ENCODE data around the gene SPINK1.
A peak's percentile ranks its signal among the peaks of the same experiment; 100 is the strongest.
"Not testable (repeated sequence)": the region's sequence is repeated elsewhere in the genome, so short reads cannot be mapped to it uniquely, and the experiment has no call there.

Gene SPINK1

DNA sequence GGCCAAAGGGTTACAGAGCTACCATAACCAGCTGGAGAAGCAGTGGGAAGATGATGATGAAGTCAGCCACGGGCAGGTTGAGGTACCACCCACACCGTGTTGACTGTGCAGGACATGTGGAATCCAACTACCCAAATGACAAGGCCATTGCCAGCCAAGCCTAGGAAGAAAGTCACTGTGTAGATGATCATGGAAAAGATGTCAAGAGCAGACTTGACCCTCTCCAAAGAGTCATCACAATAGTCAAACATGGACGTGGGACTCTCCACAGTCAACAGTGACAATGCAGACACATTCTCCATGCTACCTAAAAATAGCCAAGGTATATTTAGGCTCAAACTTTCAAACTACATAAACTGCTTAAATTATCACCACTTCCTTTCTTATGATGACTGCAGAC lies 20.9 kb upstream of the SPINK1 start:
- no peak overlapping the region for H3K9ac ChIP-seq (ENCODE audit: low read depth, low read length)
- peaks cover 4% of the 10 kb centered on the region for H3K4me1 ChIP-seq (ENCODE audit: control insufficient read depth, insufficient read depth, low read length)
- H3K9me3 ChIP-seq (ENCODE audit: control insufficient read depth, insufficient read depth, low read length), result no peaks in the 10 kb centered on the region
- no peak overlapping the region for H3K4me3 ChIP-seq (ENCODE audit: low read depth, low read length)
- H3K36me3 ChIP-seq (ENCODE audit: control insufficient read depth, insufficient read depth, low read length), result no peaks in the 10 kb centered on the region
- H3K27me3 ChIP-seq (ENCODE audit: control insufficient read depth, insufficient read depth, low read length), result no peaks in the 10 kb centered on the region

GRCh38 chr5:147851578-147851977 lies 20.1 kb upstream of the SPINK1 start:
- no peak overlapping the region for H3K4me3 ChIP-seq (ENCODE audit: low read depth, low read length)
- peaks cover 4% of the 10 kb centered on the region for H3K4me1 ChIP-seq (ENCODE audit: control insufficient read depth, insufficient read depth, low read length)
- H3K9ac ChIP-seq (ENCODE audit: low read depth, low read length), result no peak overlapping the region
- H3K27me3 ChIP-seq (ENCODE audit: control insufficient read depth, insufficient read depth, low read length), result no peaks in the 10 kb centered on the region
- no peaks in the 10 kb centered on the region for H3K36me3 ChIP-seq (ENCODE audit: control insufficient read depth, insufficient read depth, low read length)
- no peaks in the 10 kb centered on the region for H3K9me3 ChIP-seq (ENCODE audit: control insufficient read depth, insufficient read depth, low read length)

- no peaks in the 10 kb centered on the region for H3K27me3 ChIP-seq (ENCODE audit: control insufficient read depth, insufficient read depth, low read length)
- H3K9ac ChIP-seq (ENCODE audit: low read depth, low read length), result no peak overlapping the region
- no peaks in the 10 kb centered on the region for H3K36me3 ChIP-seq (ENCODE audit: control insufficient read depth, insufficient read depth, low read length)
- no peak overlapping the region for H3K4me3 ChIP-seq (ENCODE audit: low read depth, low read length)
- H3K4me1 ChIP-seq (ENCODE audit: control insufficient read depth, insufficient read depth, low read length), result peaks cover 4% of the 10 kb centered on the region
- no peaks in the 10 kb centered on the region for H3K9me3 ChIP-seq (ENCODE audit: control insufficient read depth, insufficient read depth, low read length)
Measured at GRCh38 chr5:147849226-147849625, 17.8 kb upstream of the SPINK1 start.

- H3K9me3 ChIP-seq (ENCODE audit: control insufficient read depth, insufficient read depth, low read length), result no peaks in the 10 kb centered on the region
Measured at GRCh38 chr5:147845618-147846017, 14.1 kb upstream of the SPINK1 start.

DNA sequence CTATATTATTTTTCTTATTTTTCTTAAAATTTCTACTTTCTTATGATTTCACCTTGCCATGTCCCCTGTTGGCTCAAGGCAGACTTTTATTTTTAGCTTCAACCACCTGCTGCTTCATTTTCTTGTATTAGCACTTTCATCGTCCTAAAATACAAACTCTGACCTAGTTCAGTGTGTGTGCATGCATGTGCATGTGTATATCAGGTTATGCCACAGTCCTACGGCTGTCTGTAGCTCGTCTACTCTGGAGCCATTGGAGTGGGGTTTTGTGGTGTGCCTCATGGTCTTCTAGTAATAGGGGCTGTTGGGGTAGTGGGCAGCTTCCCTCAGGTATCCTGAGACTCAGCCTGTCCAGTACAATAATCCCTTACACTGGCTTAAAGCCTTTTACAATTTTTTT lies 13.4 kb upstream of the SPINK1 start:
- Histone ChIP-seq H3K4me3 (ENCODE audit: low read depth, low read length) (no peak overlapping the region), H3K9me3 (ENCODE audit: control insufficient read depth, insufficient read depth, low read length) (no peaks in the 10 kb centered on the region), H3K36me3 (ENCODE audit: control insufficient read depth, insufficient read depth, low read length) (no peaks in the 10 kb centered on the region), H3K9ac (ENCODE audit: low read depth, low read length) (no peak overlapping the region), H3K27me3 (ENCODE audit: control insufficient read depth, insufficient read depth, low read length) (no peaks in the 10 kb centered on the region), H3K4me1 (ENCODE audit: control insufficient read depth, insufficient read depth, low read length) (peaks cover 3% of the 10 kb centered on the region)

More at GRCh38 chr5:147845618-147846017, 14.1 kb upstream of the SPINK1 start:
- H3K9ac ChIP-seq (ENCODE audit: low read depth, low read length), result no peak overlapping the region
- H3K36me3 ChIP-seq (ENCODE audit: control insufficient read depth, insufficient read depth, low read length), result no peaks in the 10 kb centered on the region
- no peaks in the 10 kb centered on the region for H3K27me3 ChIP-seq (ENCODE audit: control insufficient read depth, insufficient read depth, low read length)
- peaks cover 3% of the 10 kb centered on the region for H3K4me1 ChIP-seq (ENCODE audit: control insufficient read depth, insufficient read depth, low read length)
- H3K4me3 ChIP-seq (ENCODE audit: low read depth, low read length), result no peak overlapping the region

DNA sequence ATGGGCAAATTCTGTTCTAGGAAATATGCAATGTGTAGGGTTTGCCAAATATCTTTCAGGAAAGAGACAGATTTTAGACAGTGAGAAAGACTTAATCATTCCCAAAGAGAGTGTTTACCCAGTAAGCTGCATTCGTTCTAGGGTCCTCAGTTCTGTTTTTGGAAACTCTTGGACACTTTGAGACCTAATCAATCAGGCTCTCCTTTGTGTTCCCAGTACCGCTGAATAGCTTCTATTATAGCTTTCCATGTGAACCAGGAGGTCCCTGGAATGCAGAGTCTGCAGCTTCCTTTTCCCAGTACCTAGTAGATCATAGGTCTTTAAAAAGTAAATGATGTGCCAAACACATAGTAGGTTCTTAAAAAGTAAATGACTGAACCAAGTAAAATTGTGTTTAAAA lies 11.4 kb upstream of the SPINK1 start:
- Histone ChIP-seq H3K9me3 (ENCODE audit: control insufficient read depth, insufficient read depth, low read length) (no peaks in the 10 kb centered on the region), H3K27me3 (ENCODE audit: control insufficient read depth, insufficient read depth, low read length) (no peaks in the 10 kb centered on the region), H3K4me1 (ENCODE audit: control insufficient read depth, insufficient read depth, low read length) (peaks cover 3% of the 10 kb centered on the region), H3K9ac (ENCODE audit: low read depth, low read length) (no peak overlapping the region), H3K4me3 (ENCODE audit: low read depth, low read length) (no peak overlapping the region), H3K36me3 (ENCODE audit: control insufficient read depth, insufficient read depth, low read length) (no peaks in the 10 kb centered on the region)

DNA sequence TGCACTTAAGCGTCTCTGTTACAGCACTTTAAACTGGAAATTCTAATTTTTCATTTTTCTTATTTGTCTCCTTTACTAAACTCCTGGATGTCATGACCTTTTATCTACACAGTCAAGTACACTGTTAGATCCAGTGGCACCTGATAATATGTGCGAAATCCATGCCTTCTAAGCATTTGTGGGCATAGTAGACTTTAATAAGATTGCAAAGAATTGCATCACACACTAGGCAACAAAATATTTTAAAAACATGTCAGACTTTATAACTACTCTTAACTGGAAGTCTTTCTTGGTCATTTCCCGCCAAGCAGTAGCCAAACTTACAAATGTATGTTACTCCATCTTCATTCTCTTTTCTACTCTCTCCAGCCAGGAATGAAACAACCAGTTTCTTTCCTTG lies 5.0 kb upstream of the SPINK1 start:
- no peak overlapping the region for H3K4me3 ChIP-seq (ENCODE audit: low read depth, low read length)
- H3K4me1 ChIP-seq (ENCODE audit: control insufficient read depth, insufficient read depth, low read length), result no peaks in the 10 kb centered on the region
- no peaks in the 10 kb centered on the region for H3K36me3 ChIP-seq (ENCODE audit: control insufficient read depth, insufficient read depth, low read length)
- H3K9ac ChIP-seq (ENCODE audit: low read depth, low read length), result no peak overlapping the region
- H3K9me3 ChIP-seq (ENCODE audit: control insufficient read depth, insufficient read depth, low read length), result no peaks in the 10 kb centered on the region
- no peaks in the 10 kb centered on the region for H3K27me3 ChIP-seq (ENCODE audit: control insufficient read depth, insufficient read depth, low read length)

DNA sequence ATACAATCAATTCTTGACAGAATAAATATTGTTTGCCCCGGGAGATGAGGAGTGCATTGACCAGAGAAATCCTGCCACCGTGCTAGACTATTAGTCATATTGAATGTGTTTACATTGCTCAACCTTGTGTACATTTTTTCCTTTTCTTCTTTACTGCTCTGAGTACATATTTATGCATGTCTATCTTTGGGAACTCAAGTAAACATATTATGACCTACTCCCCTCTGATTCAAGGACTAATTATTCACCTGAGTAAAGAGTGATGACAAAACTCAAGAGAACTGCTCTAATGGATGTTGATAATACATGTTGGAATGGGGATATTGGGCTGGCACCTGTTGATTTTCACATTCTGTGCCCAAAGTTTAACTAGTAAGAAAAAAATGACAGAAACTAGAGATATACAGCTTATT lies 3.9 kb upstream of the SPINK1 start:
- Histone ChIP-seq H3K4me1 (ENCODE audit: control insufficient read depth, insufficient read depth, low read length) (no peaks in the 10 kb centered on the region), H3K36me3 (ENCODE audit: control insufficient read depth, insufficient read depth, low read length) (no peaks in the 10 kb centered on the region), H3K9ac (ENCODE audit: low read depth, low read length) (no peak overlapping the region), H3K27me3 (ENCODE audit: control insufficient read depth, insufficient read depth, low read length) (no peaks in the 10 kb centered on the region), H3K4me3 (ENCODE audit: low read depth, low read length) (no peak overlapping the region), H3K9me3 (ENCODE audit: control insufficient read depth, insufficient read depth, low read length) (no peaks in the 10 kb centered on the region)

- H3K36me3 ChIP-seq (ENCODE audit: control insufficient read depth, insufficient read depth, low read length), result no peaks in the 10 kb centered on the region
- no peak overlapping the region for H3K4me3 ChIP-seq (ENCODE audit: low read depth, low read length)
- H3K27me3 ChIP-seq (ENCODE audit: control insufficient read depth, insufficient read depth, low read length), result no peaks in the 10 kb centered on the region
- no peaks in the 10 kb centered on the region for H3K4me1 ChIP-seq (ENCODE audit: control insufficient read depth, insufficient read depth, low read length)
- no peak overlapping the region for H3K9ac ChIP-seq (ENCODE audit: low read depth, low read length)
- H3K9me3 ChIP-seq (ENCODE audit: control insufficient read depth, insufficient read depth, low read length), result no peaks in the 10 kb centered on the region
Measured at GRCh38 chr5:147832541-147832940, 1.1 kb upstream of the SPINK1 start.

GRCh38 chr5:147830035-147830434 lies 1.4 kb downstream of the SPINK1 start:
- peak overlapping the region; percentile 8 for H3K9ac ChIP-seq (ENCODE audit: low read depth, low read length)
- no peaks in the 10 kb centered on the region for H3K36me3 ChIP-seq (ENCODE audit: control insufficient read depth, insufficient read depth, low read length)
- H3K4me1 ChIP-seq (ENCODE audit: control insufficient read depth, insufficient read depth, low read length), result no peaks in the 10 kb centered on the region
- H3K9me3 ChIP-seq (ENCODE audit: control insufficient read depth, insufficient read depth, low read length), result no peaks in the 10 kb centered on the region
- H3K27me3 ChIP-seq (ENCODE audit: control insufficient read depth, insufficient read depth, low read length), result no peaks in the 10 kb centered on the region
- no peak overlapping the region for H3K4me3 ChIP-seq (ENCODE audit: low read depth, low read length)

DNA sequence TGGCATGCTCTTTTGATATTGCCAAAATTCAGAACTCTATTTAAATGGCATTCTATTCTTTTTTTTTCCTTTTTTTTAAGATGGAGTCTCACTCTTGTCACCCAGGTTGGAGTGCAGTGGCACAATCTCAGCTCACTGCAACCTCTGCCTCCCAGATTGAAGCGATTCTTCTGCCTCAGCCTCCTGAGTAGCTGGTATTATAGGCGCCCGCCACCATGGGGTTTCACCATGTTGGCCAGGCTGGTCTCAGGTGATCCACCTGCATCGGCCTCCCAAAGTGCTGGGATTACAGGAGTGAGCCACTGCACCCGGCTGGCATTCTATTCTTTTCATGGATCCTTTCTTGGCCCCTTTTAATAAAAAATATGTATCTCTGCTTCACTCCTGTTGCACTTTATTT lies 4.5 kb downstream of the SPINK1 start:
- not testable (repeated sequence) for H3K27me3 ChIP-seq (ENCODE audit: control insufficient read depth, insufficient read depth, low read length); H3K9me3 ChIP-seq (ENCODE audit: control insufficient read depth, insufficient read depth, low read length); H3K4me3 ChIP-seq (ENCODE audit: low read depth, low read length); H3K9ac ChIP-seq (ENCODE audit: low read depth, low read length); H3K36me3 ChIP-seq (ENCODE audit: control insufficient read depth, insufficient read depth, low read length); H3K4me1 ChIP-seq (ENCODE audit: control insufficient read depth, insufficient read depth, low read length)

- Histone ChIP-seq H3K36me3 (ENCODE audit: control insufficient read depth, insufficient read depth, low read length) (no peaks in the 10 kb centered on the region), H3K27me3 (ENCODE audit: control insufficient read depth, insufficient read depth, low read length) (no peaks in the 10 kb centered on the region), H3K4me3 (ENCODE audit: low read depth, low read length) (no peak overlapping the region), H3K9ac (ENCODE audit: low read depth, low read length) (no peak overlapping the region), H3K4me1 (ENCODE audit: control insufficient read depth, insufficient read depth, low read length) (no peaks in the 10 kb centered on the region), H3K9me3 (ENCODE audit: control insufficient read depth, insufficient read depth, low read length) (no peaks in the 10 kb centered on the region)
Measured at GRCh38 chr5:147826361-147826760, 5.1 kb downstream of the SPINK1 start.

Measured in iPS-15b (cell line).